A204.1 (cell line): ENCODE measurements around the gene SNTG2.

Experiments used
- FAIRE-seq: peaks from 2 replicates; lab custom pipeline; 2012; peaks lifted over from hg19 to GRCh38; lab: Jason Lieb, UNC

SNTG2 gene

DNA sequence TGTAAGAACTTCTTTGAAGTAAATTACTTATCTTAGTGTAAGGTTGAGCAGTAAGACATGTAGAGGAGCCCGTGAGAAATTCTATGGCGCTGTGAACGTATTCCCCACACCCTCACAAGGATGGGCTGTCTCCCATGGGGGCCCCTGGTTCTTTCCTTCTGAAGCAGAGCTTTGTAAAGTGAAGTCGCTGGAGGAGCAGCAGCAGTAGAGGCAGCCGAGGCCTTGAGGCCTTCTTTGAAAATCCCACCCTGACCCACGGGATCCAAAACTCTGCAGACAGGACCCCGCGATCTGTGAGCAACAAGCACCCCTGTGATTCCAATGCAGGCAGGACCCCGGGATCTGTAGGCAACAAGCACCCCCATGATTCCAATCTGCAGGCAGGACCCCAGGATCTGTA lies 23.8 kb upstream of the SNTG2 start:
- no peak for FAIRE-seq

DNA sequence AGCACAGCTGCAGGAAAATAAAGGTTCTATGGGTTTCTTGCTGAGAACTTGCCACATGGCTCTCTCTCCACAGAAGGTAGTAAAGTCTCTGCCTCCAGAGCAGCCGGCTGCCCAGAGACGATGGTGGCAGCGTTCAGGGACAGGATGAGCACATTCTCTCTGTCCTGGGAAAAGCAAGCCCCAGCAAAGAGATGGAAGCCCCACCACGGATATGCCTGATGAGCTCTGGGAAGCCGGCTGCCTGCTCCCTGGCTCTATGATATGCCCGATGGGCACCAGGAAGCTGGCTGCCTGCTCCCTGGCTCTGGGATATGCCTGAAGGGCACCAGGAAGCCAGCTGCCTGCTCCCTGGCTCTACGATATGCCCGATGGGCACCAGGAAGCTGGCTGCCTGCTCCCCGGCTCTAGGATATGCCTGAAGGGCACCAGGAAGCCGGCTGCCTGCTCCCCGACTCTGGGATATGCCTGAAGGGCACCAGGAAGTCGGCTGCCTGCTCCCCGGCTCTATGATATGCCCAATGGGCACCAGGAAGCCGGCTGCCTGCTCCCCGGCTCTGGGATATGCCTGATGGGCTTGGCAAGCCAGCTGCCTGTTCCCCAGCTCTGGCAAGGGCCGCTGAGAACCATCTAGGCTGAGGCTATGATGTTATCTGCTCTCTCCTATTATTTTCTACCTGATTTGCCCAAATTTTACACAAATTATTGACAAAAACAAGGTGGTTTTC lies 21.5 kb upstream of the SNTG2 start:
- no peak for FAIRE-seq

DNA sequence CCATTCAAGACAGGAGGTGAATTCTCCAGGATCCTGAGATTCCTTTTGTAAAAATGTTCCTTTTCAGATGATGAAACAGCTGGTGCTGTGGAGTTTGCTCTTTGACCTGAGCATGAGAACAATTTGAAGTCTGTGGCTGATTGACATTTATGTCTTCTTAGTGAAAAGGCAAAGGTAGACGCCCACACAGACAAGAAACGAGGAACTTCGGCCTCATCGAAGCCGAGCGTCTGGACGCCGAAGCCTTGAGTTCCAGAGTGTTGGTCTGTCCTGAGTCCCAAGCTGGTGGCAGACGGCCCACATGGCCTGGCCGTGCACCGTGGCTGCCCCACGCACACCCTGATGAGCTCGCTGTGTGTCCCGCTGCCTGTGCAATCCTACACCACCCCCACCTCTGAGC lies 20.7 kb upstream of the SNTG2 start:
- no peak for FAIRE-seq

DNA sequence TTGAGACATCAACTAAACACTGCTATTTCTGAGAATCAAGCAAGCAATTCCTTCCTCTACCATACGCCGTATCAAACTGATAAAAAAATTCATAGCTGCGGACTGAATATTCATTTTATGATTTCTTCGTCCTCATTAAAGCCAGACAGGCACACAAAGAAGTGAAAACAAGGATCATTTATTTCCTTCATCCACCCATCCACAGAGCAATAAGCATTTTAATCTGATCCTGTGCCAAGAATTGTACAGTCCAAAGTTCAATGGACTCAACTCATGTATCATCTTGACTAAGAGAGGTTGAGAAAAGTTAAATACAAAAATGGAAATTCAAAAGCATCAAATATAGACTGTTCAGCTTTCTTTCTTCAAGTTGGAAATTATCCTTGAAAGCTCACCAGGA lies 19.7 kb upstream of the SNTG2 start:
- no peak for FAIRE-seq

DNA sequence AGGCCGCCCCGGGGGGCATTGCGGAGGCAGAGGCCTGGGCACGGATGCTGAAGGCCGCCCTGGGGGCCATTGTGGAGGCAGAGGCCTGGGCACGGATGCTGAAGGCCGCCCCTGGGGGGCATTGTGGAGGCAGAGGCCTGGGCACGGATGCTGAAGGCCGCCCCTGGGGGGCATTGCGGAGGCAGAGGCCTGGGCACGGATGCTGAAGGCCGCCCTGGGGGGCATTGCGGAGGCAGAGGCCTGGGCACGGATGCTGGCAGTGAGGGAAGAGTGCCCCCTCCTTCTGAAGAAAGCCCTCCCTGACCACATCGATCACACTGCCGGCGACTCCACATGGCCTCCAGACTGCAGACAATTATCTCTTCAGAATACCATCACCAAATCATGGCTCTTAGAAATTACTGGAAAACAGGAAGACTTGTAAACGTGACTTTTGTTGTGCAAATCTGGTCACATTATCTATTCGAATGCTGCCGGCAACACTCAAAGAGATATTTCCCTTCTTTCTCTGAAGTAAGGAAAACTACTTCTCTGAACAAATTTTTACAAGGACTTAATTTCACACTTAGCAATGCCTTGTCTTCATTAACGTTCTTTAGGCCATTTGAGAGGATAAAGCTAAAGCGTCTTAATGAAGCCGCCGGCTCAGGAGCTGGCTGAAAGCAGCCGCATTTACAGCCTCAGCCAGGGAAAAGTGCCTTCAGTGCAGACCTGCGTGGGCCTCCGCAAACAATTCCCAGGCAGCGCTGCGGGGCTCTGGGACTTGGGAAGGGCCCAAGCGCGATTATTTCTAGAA lies 18.1 kb upstream of the SNTG2 start:
- FAIRE-seq: no peak

DNA sequence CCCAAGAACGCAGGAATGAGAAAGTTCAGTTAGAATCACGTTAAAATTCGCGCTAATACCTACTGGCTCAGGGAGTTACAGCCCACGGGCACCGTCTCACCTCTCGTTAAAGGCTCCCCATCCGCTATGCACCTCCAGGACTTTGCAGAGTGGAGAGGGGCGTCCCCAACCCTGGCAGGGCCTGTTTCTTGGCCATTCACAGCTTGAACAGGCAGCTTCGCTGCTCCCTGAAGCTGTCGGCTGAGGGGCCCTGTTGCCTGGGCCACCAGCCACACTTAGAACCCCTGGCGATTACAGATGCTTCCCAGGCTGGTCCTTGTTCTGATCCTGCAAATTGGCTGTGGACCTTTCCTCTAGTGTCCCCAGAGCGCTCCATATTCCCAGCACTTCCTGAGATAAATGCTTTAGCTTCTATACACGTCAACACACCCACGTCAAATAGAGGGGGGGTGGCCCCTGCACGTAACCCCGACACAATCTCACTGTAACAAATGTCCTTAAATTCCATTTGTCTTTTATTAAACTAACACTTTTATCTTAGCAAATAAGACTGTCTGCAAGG lies 16.8 kb upstream of the SNTG2 start:
- FAIRE-seq: no peak

DNA sequence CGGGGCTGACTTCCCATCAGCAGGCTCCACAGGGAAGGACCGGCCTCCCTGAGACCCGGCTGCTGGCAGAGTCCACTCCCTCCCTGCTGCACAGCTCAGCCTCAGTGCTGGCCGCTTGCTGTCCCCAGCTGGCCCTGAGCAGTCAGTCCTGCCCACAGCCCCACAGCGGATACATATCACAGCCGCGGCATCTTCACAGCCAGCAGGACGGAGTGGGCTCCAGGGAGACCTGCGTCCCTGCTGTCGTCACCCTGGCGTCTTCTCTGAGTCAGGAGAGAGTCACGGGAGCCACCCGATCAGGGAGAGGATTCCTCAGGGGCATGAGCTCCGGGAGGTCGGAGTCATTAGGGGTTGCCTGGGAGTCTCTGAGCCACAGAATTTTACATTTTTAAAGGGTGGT lies 13.1 kb upstream of the SNTG2 start:
- no peak for FAIRE-seq

DNA sequence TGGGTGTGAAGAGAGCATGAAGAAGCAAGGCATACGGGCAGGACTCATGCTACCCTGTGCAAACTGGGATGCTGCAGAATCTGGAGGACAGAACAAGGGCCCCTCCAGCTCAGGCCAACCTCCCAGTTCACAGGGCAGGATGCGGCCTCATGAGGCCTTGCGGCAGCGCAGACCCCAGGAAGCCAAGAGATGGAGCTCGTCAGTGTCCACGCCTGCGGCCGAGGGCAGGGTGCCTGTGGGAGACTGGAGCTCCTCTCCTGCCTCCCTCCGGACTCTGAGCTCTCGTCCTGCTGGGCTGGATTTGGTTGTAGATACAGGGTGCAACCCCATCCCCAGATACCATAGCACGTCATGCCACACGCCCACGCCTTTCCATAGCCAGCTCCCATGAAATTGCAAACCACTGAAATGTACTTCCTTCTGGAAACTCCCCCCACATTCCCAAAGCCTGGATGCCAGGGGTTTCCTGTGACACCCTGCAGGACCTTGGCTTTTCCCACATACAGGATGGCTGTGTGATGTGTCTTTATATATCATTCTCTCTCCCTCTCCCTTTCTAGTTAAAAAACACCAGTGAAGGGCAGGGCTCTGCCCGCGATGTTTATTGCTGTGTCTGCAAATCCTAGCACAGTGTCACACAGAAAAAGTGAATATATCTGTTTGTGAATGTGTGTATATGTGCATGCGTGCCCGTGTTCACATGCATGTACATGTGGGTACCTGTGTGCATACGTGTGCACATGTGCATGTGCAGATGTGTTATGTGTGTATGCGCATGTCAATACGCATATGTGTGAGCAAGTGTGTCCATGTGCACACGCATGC lies 12.3 kb upstream of the SNTG2 start:
- no peak for FAIRE-seq

DNA sequence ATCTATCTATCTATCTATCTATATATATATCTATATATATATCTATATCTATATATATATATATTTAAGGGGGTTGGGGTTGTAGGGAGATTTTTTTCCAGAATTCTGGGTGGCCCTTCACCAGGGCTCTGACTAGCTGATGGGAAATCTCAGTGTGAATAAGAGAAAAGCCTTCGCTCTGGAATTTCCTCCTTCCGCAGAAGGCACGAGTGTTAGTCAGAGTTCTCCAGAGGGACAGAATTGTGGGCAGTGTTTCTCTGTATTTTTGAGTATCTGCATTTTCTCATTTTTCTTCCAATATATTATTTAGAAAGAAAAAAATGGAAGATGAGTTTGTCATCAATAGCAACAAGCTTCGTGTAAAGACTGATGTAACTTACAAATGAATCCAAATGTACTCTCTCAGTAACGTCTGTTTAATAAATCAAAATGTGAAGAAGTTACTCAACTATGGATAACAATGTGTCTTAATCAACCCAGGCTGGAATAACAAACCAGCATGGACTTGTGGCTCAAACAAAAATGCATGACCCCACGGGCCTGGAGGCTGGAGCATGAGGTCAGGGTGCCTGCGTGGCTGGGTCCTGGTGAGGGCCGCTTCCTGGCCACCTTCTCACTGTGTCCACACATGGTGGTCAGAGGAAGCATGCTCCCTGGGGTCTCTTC lies 10.6 kb upstream of the SNTG2 start:
- no peak for FAIRE-seq

DNA sequence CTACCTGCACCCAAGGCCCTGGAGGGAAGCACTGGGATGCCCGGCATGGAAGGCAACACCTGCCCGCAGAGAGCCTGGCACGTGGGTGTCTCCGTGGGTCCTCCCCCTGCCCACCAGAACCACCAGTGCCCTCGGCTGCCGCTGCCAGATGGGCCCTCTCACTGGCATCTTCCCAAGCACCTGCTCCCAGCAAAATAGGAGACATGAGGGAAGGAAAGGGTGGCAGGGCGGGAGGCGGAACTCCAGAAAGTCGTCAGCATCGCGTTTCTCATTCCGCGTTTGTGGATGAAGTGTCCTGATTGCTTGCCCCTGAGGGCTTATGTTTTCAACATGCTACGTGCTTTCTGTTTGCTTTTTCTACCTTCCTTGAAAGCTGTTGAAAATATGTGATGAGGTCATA lies 8.8 kb upstream of the SNTG2 start:
- no peak for FAIRE-seq

DNA sequence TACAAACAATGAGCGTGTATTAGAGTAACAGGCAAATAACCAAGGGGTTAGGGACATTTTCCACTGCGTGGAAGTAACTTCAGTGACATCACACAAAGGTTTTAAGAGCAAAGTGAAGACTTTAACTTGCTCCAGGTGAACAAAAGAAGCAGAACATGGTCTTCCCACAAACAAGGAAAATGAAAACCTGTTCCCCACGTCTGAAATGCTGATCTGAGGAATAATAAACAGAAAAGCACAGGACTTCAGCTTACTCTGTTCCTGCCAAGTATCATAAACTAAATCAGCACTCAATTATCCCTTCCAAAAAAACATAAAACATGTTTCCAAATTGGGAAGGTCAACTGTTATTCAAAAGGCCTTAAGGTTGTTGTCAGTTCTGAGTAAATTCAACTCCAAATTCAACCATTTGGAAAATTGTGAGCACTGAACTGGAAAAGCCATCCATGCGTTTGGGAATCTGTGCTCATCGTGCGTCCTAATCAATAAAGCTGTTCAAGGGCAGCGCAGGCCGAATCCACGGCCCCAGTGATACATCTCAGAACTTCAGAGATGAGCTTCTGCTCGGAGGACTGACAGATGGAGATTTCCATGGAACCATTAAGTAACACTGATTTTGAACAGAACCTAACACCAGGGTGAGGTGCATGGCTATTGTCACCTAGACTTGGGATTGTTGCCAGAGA lies 7.7 kb upstream of the SNTG2 start:
- FAIRE-seq: no peak

DNA sequence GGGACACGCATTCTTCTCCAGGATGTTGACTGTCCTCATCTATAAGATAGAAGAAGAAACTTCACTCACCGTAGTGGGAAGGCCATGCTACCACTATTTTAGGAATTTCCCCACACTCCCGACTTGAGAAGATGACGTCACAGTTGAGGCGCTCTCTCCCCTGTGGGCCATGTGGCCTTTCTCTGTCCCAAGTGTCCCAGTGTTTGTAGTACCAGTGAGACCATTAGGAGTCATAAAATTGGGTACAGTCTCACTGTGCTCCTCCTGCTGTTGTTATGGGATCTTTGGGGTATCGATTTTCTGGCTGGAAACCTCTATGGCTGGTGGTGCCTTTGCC lies 7.2 kb upstream of the SNTG2 start:
- FAIRE-seq: no peak

DNA sequence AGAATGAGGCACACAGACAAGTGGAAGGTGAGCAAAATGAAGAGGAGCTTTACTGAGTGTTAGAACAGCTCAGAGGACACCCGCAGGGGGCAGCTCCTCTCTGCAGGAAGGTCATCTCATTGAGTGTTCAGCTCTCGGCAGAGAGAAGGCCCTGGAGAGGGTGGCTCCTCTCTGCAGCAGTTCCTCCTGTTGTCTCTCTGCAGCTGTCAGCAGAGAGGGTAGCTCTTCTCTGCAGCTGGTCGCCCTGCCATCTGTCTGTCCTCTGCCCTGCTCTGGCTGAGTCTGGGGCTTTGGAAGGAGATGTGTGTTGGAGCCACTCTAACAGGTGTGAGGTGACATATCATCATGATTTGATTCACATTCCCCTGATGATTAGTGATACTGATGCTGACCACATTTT lies 6.8 kb upstream of the SNTG2 start:
- no peak for FAIRE-seq

DNA sequence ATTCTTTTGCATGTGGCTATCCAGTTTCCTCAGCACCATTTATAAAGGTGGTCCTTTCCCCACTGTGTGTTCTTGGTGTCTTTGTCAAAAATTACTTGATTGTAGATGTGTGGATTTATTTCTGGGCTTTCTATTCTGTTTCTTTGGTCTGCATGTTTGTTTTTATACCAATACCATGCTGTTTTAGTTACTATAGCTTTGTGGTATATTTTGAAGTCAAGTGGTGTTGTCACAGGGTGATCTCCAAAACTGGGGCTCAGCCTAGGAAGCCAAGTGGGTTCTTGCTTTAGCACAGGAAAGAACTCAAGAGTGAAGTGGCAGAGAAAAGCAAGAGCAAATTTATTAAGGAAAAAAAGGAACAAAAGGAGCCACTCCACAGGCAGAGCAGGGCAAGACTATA lies 6.0 kb upstream of the SNTG2 start:
- FAIRE-seq: no peak

DNA sequence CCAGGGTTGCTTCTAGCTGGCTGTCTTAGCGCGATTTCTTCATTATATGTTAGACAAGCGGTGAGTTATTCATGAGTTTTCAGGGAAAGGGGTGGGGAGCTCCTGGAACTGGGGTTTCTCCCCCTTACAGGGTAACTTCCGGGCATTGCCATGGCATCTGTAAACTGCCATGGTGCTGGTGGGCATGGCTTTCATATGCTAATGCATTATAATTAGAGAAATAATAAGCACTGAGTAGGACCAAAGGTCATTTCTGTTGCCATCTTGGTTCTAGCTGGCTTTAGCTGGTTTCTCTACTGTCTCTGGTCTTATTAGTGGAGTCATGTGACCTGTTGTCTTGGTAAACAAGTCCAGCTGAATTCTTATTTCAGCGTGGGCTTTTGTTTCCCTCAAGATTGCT lies 5.5 kb upstream of the SNTG2 start:
- FAIRE-seq: no peak

DNA sequence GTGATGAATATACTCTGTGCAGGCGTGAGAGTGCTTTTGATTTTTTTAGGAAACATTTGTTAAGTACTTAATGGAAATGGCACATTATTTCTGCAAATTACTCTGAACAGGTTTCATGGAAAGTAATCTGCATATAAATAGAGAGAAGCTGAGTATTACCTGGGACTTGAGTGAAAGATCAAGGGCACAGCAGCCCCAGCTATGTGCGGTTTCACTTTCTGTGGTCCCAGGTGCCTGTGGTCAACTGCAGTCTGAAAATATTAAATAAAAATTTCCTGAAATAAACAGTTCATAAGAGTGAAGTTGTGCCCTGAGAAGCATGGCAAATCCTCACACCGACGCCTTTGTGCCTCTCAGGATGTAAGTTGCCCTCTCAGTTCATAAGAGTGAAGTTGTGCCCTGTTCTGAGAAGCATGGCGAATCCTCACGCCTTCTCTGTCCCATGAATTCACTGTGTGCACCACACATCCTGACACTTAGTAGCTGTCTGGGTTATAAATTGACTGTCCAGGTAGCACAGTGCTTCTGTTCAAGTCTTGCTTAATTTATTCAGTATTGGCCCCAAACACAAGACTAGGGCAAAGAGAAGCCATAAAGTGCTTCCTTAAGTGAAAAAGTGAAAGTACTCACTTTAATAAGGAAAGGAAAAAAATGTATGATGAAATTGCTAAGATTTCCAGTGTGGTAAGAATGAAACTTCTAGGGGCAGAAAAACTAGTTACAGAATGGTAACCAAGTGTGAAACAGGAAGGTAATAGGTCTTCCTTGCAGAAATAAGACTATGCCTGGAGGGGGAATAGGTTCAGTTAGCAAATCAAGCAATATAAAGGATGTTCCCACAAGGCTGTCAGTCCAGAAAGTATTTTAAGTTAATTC lies 4.3 kb upstream of the SNTG2 start:
- no peak for FAIRE-seq

DNA sequence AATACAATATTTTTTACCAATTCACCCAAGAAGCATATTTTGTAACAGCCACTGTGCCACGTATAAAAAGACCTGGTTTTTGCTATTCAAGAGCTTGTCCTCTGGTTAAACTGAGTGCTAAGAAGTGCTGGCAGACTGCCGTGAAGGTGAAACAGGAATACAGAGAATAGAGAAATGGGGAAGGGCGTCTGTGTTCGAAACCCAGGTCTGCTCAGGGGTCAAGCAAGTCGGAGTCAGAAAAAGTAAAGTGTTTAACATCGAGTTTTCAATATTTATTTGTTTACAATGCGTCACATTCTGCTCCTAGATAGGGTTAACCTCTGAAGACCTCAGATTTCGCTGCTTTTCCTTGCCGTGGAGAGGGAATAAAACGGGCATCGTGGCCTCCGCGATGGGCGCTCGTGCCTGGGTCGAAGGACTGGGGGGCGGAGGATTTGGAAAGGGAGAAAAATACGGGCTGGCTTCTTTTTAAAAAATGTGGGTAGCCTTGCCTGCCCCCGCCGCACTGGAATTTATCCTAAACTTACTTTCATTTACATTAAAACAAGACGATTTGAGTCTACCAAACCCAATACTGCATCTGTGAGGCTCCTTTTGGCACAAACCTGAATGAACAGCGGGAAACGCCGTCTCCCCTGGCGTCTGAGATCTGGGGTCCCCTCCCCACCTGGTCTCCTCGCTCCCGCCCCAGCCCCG lies 1.1 kb upstream of the SNTG2 start:
- no peak for FAIRE-seq

DNA sequence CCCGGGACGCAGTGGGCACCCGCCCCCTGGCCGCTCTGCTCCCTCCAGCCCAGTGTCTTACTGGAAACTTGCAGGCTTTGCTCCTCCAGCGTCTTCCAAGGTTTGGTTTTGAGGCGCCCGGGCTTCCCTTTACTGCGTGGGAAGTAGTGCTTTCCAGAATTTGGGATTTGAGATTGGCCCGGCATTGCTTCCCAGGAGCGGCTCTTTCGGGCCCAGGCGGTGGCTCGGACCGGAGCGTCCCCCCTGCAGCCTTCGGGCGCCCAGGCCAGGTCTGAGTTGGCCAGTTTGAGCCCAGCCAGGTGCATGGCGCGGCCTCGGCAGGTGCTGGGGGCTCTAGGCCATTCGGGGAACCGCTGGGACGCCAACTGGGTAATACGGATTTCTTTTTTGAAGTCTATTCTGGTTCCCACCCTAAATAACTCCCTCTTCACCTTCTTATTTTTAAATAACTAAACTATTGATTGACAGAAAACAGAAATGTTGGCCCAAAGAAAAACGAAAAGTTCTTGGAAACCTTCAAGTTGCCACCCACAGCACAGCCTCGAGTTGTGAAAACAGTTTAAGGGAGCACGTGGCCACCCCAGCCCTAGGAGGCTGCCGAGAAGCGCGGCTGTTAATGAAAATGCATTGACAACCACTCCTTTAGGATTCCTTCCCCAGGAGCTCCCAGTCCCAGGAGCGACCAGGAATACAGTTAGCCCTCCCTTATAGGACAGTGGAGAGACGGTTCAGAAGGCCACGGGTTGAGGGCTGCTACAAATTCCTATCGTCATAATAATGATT lies 766 bp downstream of the SNTG2 start:
- FAIRE-seq: no peak

DNA sequence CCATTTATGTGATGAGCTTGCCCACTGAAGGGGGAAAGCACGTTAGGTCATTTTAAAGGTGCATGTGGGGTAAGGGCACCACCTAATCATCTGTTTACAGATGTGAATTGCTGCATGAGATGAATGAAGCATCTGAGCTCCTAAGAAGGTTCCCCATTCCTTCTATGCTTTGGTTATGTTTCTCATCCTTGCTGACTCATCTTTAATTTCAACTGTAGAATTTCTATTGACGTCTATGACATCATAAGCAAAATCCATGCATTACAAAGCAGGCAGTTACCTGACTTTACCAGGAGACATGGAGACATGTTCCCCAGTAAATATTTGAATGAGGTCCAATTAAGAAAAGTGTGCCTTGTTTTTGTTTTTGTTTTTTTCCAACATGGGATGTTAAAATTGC lies 2.8 kb downstream of the SNTG2 start:
- no peak for FAIRE-seq
